ENCODE results near the gene NEK6.

Gene NEK6

DNA sequence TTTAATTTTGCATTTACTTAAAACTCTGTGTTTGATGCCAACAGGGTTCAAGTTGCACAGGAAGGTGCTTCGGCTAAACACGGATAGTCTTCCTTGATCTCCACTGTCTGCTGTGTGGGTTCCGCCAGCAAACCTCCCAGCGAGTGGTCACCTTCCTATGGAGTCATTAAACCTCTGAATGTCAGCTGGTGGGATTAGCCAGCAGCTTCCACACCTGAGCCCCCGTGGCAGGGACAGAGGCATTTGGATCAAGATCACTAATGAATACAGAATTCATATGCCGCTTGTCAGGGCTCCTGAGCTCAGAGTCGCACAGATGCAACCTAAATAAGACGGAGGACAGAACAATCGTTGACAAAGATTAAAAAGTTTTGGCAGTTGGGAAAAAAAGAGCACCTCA, 118.0 kb downstream of the NEK6 start:
- Histone ChIP-seq H3K4me1 (ENCODE audit: insufficient read depth, insufficient read length) (no peaks in the 10 kb centered on the region), H3K9me3 (ENCODE audit: insufficient read depth, low read length) (0 out of 2 replicates have a peak, but pooled peaks cover 5% of the 10 kb centered on the region), H3K4me3 (ENCODE audit: insufficient read length, low read depth) (no peak overlapping the region), H3K27me3 (ENCODE audit: insufficient read depth, insufficient read length) (no peaks in the 10 kb centered on the region), H3K36me3 (ENCODE audit: insufficient read depth, insufficient read length, low read length) (peaks cover 55% of the 10 kb centered on the region), H3K9ac (ENCODE audit: insufficient read length, low read depth) (no peak overlapping the region)
- no peak for DNase-seq (ENCODE audit: low read depth, low spot score)
- no peak for TF ChIP-seq YY1 (IDR thresholded peaks at IDR 0.05; ENCODE audit: insufficient read depth, insufficient read length)
- TF ChIP-seq ZNF274 (IDR thresholded peaks at IDR 0.05; ENCODE audit: low read depth, low read length): no peak
- TF ChIP-seq SUZ12 (IDR thresholded peaks at IDR 0.05; ENCODE audit: extremely low read depth, insufficient read depth, insufficient read length): no peak

DNA sequence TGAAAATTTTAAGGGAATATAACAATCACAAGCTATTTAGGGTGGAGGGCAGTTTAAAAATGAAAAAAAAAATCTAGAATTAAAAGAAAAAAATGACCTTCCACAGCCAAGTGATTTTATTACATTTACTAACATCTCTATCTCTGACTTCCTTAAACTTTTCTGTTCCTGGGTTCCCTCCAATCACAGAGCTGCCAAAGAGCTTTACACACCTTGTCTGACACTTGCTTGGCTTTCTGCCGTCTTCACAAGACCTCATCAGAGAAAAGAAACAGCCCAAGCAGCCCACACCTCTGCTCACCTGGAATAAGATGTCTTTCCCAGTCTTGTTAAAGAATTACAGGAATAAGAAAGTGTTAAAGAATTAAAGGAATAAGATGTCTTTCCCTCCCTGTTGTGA, 118.6 kb downstream of the NEK6 start:
- Histone ChIP-seq H3K4me1 (ENCODE audit: insufficient read depth, insufficient read length) (no peaks in the 10 kb centered on the region), H3K9ac (ENCODE audit: insufficient read length, low read depth) (no peak overlapping the region), H3K4me3 (ENCODE audit: insufficient read length, low read depth) (no peak overlapping the region), H3K36me3 (ENCODE audit: insufficient read depth, insufficient read length, low read length) (peaks cover 59% of the 10 kb centered on the region), H3K27me3 (ENCODE audit: insufficient read depth, insufficient read length) (no peaks in the 10 kb centered on the region), H3K9me3 (ENCODE audit: insufficient read depth, low read length) (0 out of 2 replicates have a peak, but pooled peaks cover 5% of the 10 kb centered on the region)
- no peak for TF ChIP-seq ZNF274 (IDR thresholded peaks at IDR 0.05; ENCODE audit: low read depth, low read length)
- TF ChIP-seq SUZ12 (IDR thresholded peaks at IDR 0.05; ENCODE audit: extremely low read depth, insufficient read depth, insufficient read length): no peak
- TF ChIP-seq YY1 (IDR thresholded peaks at IDR 0.05; ENCODE audit: insufficient read depth, insufficient read length): no peak
- DNase-seq (ENCODE audit: low read depth, low spot score): no peak

DNA sequence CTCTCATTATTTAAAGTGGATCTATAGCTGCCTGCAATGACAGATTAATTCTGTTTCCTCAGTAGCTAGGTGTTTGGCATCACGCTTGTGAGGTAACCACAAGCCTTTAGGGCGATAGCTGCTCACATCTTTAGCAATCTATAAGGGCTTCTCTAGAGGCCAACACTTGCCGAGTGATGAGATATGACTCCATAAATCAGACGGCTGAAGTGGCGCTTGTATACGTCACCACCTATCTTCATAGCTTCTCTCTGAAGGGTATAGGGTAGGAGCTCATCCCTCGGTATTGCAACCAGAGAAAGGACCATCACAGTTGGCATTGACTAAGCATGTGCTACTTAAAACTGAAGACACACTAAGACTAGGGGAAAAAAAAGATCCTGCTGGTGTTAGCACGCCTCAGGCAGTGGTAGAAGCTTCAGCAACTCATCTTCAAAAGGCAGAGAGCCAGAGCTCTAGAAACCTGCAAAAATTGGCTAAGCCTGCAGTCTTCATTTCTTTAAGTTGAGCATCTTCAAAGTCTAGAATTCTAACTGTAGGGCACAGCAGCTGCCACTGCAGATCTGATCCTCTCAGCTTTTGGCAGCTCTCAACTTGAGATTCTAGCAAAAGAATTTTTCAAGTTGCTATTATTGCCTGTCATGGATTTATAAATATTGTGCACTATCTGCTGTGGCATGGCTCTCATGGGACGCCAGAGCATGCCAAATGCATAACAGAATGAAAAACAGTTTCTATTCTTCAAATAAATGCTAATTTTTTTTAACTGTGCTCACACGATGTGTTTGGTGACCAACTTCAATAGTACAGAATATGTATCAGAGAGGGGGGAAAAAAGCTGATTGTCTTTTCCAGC, 120.0 kb downstream of the NEK6 start:
- no peak for DNase-seq (ENCODE audit: low read depth, low spot score)
- H3K36me3 ChIP-seq (ENCODE audit: insufficient read depth, insufficient read length, low read length): peaks cover 60% of the 10 kb centered on the region
- H3K9ac ChIP-seq (ENCODE audit: insufficient read length, low read depth): no peak overlapping the region
- H3K9me3 ChIP-seq (ENCODE audit: insufficient read depth, low read length): 0 out of 2 replicates have a peak, but pooled peaks cover 5% of the 10 kb centered on the region
- H3K4me1 ChIP-seq (ENCODE audit: insufficient read depth, insufficient read length): no peaks in the 10 kb centered on the region
- no peak overlapping the region for H3K4me3 ChIP-seq (ENCODE audit: insufficient read length, low read depth)
- TF ChIP-seq SUZ12 (IDR thresholded peaks at IDR 0.05; ENCODE audit: extremely low read depth, insufficient read depth, insufficient read length): no peak
- no peak for TF ChIP-seq ZNF274 (IDR thresholded peaks at IDR 0.05; ENCODE audit: low read depth, low read length)
- TF ChIP-seq YY1 (IDR thresholded peaks at IDR 0.05; ENCODE audit: insufficient read depth, insufficient read length): no peak
- H3K27me3 ChIP-seq (ENCODE audit: insufficient read depth, insufficient read length): no peaks in the 10 kb centered on the region

DNA sequence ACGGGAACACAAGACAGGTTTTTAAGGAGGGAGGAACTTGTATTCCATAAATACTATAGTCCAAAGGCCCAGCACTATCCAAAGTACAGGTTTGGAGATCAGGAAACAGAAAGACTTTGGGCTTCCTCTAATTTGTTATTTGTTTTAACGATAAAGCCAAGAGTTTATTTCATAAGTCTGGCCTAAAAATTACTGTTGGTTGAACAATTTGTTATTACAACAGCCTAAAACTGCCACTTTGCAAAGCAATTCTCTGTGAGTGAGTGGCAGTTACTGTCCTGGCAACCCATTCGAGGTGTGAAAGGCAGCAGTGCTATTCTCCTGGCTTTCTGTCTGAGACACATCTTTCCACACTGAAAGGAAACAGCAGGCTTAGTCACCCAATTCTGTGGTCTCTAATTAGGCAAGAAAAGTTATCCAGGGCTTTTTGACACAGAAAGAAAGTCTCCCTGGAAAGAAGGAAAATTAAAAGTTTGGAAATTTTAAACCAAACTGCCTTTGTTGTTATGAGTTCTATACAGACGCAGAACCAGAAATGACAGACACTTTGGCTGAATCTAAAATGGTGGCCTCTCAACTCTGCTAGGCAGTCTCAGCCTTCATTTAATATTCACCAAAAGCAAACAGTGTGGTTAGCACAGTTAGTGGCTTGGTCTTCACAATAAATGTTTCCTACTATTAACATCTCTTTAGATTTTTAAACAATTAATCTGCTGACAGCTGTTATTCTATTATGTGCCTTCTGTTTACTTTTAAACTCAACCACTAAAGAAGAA, 123.6 kb downstream of the NEK6 start:
- H3K4me1 ChIP-seq (ENCODE audit: insufficient read depth, insufficient read length): no peaks in the 10 kb centered on the region
- no peak for DNase-seq (ENCODE audit: low read depth, low spot score)

DNA sequence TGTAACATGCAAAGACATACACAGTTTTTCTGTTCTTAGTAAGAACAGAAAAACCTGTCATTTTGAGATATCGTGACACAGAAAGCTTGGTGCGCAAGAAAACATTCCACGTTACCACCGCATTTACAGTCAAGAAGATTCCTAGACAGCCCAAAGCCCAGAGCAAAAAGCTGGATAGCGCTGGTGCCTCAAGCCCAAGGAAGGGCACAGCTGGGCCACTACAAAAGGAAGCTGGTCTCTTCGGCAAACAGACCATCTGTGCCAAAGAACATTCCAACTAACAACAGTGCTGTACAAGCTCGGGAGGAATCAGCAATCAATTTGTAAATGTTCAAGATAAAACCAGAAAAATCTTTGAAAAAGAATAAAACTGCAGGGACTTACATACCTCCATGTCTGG, 126.5 kb downstream of the NEK6 start:
- Histone ChIP-seq H3K9ac (ENCODE audit: insufficient read length, low read depth) (no peak overlapping the region), H3K27me3 (ENCODE audit: insufficient read depth, insufficient read length) (no peaks in the 10 kb centered on the region), H3K4me1 (ENCODE audit: insufficient read depth, insufficient read length) (no peaks in the 10 kb centered on the region), H3K36me3 (ENCODE audit: insufficient read depth, insufficient read length, low read length) (peaks cover 50% of the 10 kb centered on the region), H3K9me3 (ENCODE audit: insufficient read depth, low read length) (no peaks in the 10 kb centered on the region), H3K4me3 (ENCODE audit: insufficient read length, low read depth) (no peak overlapping the region)
- TF ChIP-seq SUZ12 (IDR thresholded peaks at IDR 0.05; ENCODE audit: extremely low read depth, insufficient read depth, insufficient read length) (no peak), ZNF274 (IDR thresholded peaks at IDR 0.05; ENCODE audit: low read depth, low read length) (no peak), YY1 (IDR thresholded peaks at IDR 0.05; ENCODE audit: insufficient read depth, insufficient read length) (no peak)
- DNase-seq (ENCODE audit: low read depth, low spot score): no peak

More for the DNA sequence above, 123.6 kb downstream of the NEK6 start:
- Histone ChIP-seq H3K27me3 (ENCODE audit: insufficient read depth, insufficient read length) (no peaks in the 10 kb centered on the region), H3K9me3 (ENCODE audit: insufficient read depth, low read length) (no peaks in the 10 kb centered on the region), H3K36me3 (ENCODE audit: insufficient read depth, insufficient read length, low read length) (peaks cover 64% of the 10 kb centered on the region), H3K4me3 (ENCODE audit: insufficient read length, low read depth) (no peak overlapping the region), H3K9ac (ENCODE audit: insufficient read length, low read depth) (no peak overlapping the region)
- no peak for TF ChIP-seq ZNF274 (IDR thresholded peaks at IDR 0.05; ENCODE audit: low read depth, low read length)
- TF ChIP-seq SUZ12 (IDR thresholded peaks at IDR 0.05; ENCODE audit: extremely low read depth, insufficient read depth, insufficient read length): no peak
- TF ChIP-seq YY1 (IDR thresholded peaks at IDR 0.05; ENCODE audit: insufficient read depth, insufficient read length): no peak

DNA sequence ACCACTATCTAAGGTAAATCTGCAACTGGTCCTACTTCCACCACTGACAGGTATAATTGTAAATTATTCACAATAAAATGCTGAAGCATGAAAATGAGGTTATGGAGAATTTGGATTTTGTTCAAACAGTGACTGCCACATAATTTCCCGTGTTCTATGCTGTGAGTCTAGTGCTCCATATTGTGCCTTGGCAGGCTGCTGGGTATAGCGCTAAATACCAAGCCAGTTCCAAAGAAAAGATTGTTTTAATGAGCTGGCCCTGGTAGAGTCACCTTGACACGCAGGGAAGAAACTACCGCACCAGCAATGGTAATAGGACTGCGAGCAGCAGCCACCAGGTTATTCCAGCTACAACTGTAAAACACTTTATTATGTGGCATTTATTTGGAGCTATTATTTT, 127.1 kb downstream of the NEK6 start:
- no peaks in the 10 kb centered on the region for H3K27me3 ChIP-seq (ENCODE audit: insufficient read depth, insufficient read length)
- H3K9ac ChIP-seq (ENCODE audit: insufficient read length, low read depth): no peak overlapping the region
- TF ChIP-seq SUZ12 (IDR thresholded peaks at IDR 0.05; ENCODE audit: extremely low read depth, insufficient read depth, insufficient read length): no peak
- no peaks in the 10 kb centered on the region for H3K9me3 ChIP-seq (ENCODE audit: insufficient read depth, low read length)
- H3K36me3 ChIP-seq (ENCODE audit: insufficient read depth, insufficient read length, low read length): peaks cover 48% of the 10 kb centered on the region
- DNase-seq (ENCODE audit: low read depth, low spot score): no peak
- no peaks in the 10 kb centered on the region for H3K4me1 ChIP-seq (ENCODE audit: insufficient read depth, insufficient read length)
- H3K4me3 ChIP-seq (ENCODE audit: insufficient read length, low read depth): no peak overlapping the region

DNA sequence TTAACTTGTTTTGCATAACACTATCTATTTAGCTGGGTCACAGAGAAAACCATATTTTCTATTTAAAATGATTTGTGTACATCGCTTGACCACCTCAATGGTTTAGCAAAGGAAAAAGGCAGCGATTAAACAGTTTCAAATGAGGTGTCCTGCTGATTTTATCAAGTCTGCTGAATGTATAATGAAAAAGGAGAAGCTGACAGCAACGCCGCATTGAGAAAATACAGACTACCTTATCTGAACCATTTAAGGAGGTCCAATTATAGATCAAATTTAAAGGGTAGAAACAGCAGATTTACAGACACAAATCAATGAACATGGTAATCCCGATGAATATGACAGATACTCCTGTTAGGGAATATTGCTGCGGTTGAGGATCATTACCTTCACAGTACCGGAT, 127.9 kb downstream of the NEK6 start:
- no peak for DNase-seq (ENCODE audit: low read depth, low spot score)
- no peaks in the 10 kb centered on the region for H3K4me1 ChIP-seq (ENCODE audit: insufficient read depth, insufficient read length)
- H3K9ac ChIP-seq (ENCODE audit: insufficient read length, low read depth): no peak overlapping the region
- no peaks in the 10 kb centered on the region for H3K9me3 ChIP-seq (ENCODE audit: insufficient read depth, low read length)
- H3K4me3 ChIP-seq (ENCODE audit: insufficient read length, low read depth): no peak overlapping the region
- H3K36me3 ChIP-seq (ENCODE audit: insufficient read depth, insufficient read length, low read length): peaks cover 41% of the 10 kb centered on the region
- TF ChIP-seq YY1 (IDR thresholded peaks at IDR 0.05; ENCODE audit: insufficient read depth, insufficient read length): no peak
- no peak for TF ChIP-seq SUZ12 (IDR thresholded peaks at IDR 0.05; ENCODE audit: extremely low read depth, insufficient read depth, insufficient read length)
- no peak for TF ChIP-seq ZNF274 (IDR thresholded peaks at IDR 0.05; ENCODE audit: low read depth, low read length)
- H3K27me3 ChIP-seq (ENCODE audit: insufficient read depth, insufficient read length): no peaks in the 10 kb centered on the region

Data from NT2/D1 (cell line).